ENCODE results near the gene FIS1. TPM values are rescaled to one million over a fixed set of nuclear protein-coding genes. Genes with fewer than 3 reads are reported as not detected.

Gene FIS1
- total and polyA plus RNA-seq, 2 donors (not counting 1 experiment from before 2014, with no cell fraction given) = 95.5 to 245 TPM

GRCh38 chr7:101218236-101219125, 26.4 kb downstream of the FIS1 start:
- peak overlapping the region; percentile 25 to 75 for H3K27ac ChIP-seq (ENCODE audit: low read length in 2 of 2)
- H3K9me3 ChIP-seq (ENCODE audit: control extremely low read depth in 1 of 3, control insufficient read depth in 2 of 3, insufficient read depth in 1 of 3, low read length in 2 of 3) = no peaks in the 10 kb centered on the region
- Mint-ChIP-seq H3K4me3 (peak overlapping the region; percentile 97), H3K27me3 (no peaks in the 10 kb centered on the region), H3K9me3 (ENCODE audit: insufficient read depth) (no peaks in the 10 kb centered on the region), H3K27ac (peak overlapping the region; percentile 95), H3K4me1 (peaks cover 25% of the 10 kb centered on the region)
- H2AFZ ChIP-seq (ENCODE audit: insufficient read depth, low read depth, low read length, poor library complexity, severe bottlenecking) = peak overlapping the region; percentile 95
- peaks cover 18 to 21% of the 10 kb centered on the region in 2 donors for H3K4me1 ChIP-seq (ENCODE audit: control insufficient read depth in 2 of 2, insufficient read depth in 2 of 2, low read length in 2 of 2)
- H3K27me3 ChIP-seq (replicated peaks in 1 of 4; ENCODE audit: control extremely low read depth in 1 of 4, control insufficient read depth in 3 of 4, insufficient read depth in 4 of 4, low read length in 3 of 4) = no peaks in the 10 kb centered on the region
- no peak for TF ChIP-seq EZH2 (IDR thresholded peaks at IDR 0.05; ENCODE audit: borderline replicate concordance, insufficient read depth, low read depth, low read length, poor library complexity, severe bottlenecking)
- TF ChIP-seq, protein P1, sequence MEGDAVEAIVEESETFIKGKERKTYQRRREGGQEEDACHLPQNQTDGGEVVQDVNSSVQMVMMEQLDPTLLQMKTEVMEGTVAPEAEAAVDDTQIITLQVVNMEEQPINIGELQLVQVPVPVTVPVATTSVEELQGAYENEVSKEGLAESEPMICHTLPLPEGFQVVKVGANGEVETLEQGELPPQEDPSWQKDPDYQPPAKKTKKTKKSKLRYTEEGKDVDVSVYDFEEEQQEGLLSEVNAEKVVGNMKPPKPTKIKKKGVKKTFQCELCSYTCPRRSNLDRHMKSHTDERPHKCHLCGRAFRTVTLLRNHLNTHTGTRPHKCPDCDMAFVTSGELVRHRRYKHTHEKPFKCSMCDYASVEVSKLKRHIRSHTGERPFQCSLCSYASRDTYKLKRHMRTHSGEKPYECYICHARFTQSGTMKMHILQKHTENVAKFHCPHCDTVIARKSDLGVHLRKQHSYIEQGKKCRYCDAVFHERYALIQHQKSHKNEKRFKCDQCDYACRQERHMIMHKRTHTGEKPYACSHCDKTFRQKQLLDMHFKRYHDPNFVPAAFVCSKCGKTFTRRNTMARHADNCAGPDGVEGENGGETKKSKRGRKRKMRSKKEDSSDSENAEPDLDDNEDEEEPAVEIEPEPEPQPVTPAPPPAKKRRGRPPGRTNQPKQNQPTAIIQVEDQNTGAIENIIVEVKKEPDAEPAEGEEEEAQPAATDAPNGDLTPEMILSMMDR (IDR thresholded peaks at IDR 0.05) = no peak
- peak overlapping the region; percentile 97 for H3K4me2 ChIP-seq (replicated peaks; ENCODE audit: low read depth, low read length, poor library complexity, severe bottlenecking)
- H3K9ac ChIP-seq (ENCODE audit: low read length) = peak overlapping the region; percentile 91
- peaks cover 31% of the 10 kb centered on the region for H4K20me1 ChIP-seq (ENCODE audit: control insufficient read depth, insufficient read depth, low read length, poor library complexity, severe bottlenecking)
- peaks cover 46% of the 10 kb centered on the region for H3K79me2 ChIP-seq (ENCODE audit: control insufficient read depth, insufficient read depth, low read length)
- peak overlapping the region; percentile 85 to 99 (median 94) for H3K4me3 ChIP-seq (ENCODE audit: control extremely low read depth in 1 of 5, extremely low read depth in 1 of 5, insufficient read depth in 1 of 5, low read depth in 2 of 5, low read length in 4 of 5)
- intact Hi-C loops (cut with micrococcal nuclease) = loop anchor here (1.0 kb wide), 4 partner anchors 26 to 64 kb away; partner anchors contain the start of gene AP1S1
- WGBS (ENCODE audit: insufficient coverage) = 9% methylated on average over 24 of the region's 26 CpGs
- no peak for ATAC-seq (ENCODE audit: low read depth)
- POLR2A ChIA-PET = interaction anchor here (0.7 to 2.0 kb wide), 5 partner anchors 20 to 516 kb away, joined by 3 to 15 read pairs (median 3); partner anchors contain the start of genes CLDN15, FIS1 and VGF
- peaks cover 0 to 18% of the 10 kb centered on the region in 2 experiments for H3K36me3 ChIP-seq (replicated peaks in 1 of 2; ENCODE audit: control extremely low read depth in 1 of 2, control insufficient read depth in 1 of 2, extremely low read depth in 1 of 2, insufficient read depth in 2 of 2, low read length in 1 of 2)
- CTCF ChIA-PET = interaction anchor here (0.6 to 4.2 kb wide), 10 partner anchors 25 to 1012 kb away, joined by 3 to 38 read pairs (median 5); partner anchors contain the start of gene FIS1
- DNase-seq = no peak
